ENCODE results near the gene HOXA2.

Gene HOXA2

DNA sequence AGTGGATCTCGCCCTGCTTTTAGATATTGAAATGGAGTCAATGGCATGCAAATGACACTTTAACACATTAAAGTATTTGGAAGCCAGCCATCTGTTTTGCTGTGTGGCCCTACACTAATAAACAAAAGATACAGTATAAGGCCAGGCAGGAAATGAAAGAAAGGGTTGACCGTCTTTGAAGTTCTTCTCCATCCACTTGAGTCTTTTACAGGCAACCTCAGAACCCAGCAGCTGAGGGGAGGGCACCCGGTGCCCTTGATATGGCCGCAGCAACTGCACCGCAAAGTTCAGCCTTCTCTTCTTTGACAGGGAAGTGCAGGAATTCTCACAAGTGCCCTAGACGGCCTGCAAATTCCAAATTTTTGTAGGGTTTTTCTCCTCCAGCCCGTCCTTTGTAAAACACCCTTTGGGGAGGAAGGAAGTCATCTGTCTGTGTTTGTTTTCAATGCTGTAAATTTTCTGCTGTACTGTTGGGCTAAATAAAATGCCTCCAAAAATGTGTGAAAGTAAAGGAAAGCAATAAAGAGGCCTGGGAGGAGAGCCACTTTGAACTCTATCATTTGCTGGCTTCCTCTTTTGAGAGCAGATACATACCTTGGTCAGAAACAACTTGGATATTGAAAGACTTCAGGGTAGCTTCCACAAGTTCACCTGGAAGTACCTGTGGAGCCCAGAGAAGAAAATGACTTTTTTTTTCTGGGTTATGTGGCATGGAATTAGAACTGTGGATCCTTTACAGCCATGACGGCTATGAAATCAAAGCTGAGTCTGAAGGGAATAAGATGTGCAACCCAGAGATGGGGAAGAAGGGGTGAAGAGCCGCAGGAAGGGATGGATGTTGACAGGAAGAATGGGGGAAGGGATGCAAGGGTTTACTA, 10.3 kb downstream of the HOXA2 start:
- no peak for DNase-seq (ENCODE audit: low read depth, low spot score)
- H3K4me3 ChIP-seq (ENCODE audit: low read depth, low read length) = no peak overlapping the region
- ChIA-PET CTCF (no interaction called here), POLR2A (no interaction called here)
- TF ChIP-seq, protein P1, sequence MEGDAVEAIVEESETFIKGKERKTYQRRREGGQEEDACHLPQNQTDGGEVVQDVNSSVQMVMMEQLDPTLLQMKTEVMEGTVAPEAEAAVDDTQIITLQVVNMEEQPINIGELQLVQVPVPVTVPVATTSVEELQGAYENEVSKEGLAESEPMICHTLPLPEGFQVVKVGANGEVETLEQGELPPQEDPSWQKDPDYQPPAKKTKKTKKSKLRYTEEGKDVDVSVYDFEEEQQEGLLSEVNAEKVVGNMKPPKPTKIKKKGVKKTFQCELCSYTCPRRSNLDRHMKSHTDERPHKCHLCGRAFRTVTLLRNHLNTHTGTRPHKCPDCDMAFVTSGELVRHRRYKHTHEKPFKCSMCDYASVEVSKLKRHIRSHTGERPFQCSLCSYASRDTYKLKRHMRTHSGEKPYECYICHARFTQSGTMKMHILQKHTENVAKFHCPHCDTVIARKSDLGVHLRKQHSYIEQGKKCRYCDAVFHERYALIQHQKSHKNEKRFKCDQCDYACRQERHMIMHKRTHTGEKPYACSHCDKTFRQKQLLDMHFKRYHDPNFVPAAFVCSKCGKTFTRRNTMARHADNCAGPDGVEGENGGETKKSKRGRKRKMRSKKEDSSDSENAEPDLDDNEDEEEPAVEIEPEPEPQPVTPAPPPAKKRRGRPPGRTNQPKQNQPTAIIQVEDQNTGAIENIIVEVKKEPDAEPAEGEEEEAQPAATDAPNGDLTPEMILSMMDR (IDR thresholded peaks at IDR 0.05; ENCODE audit: insufficient read depth, low read length, missing control alignments) = no peak

DNA sequence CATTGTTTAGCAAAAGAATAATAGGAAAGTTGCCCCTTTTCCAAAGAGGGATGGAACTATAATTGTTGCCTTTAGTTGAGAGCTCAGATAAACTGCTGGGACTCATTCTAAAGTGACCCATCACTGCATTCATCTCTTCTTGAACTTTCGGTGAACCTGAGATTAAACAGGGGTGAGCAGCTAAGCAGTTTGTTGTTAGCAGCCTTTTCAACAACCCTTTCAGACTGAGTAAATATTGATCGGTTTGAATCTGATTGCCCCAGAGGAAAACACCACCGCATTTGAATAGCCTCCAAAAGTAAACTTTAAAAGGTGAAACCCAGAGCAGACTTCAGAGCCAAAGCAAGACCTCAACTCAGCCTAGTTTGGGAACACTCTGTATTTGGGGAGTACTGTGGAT, 11.4 kb downstream of the HOXA2 start:
- TF ChIP-seq, protein P1 (IDR thresholded peaks at IDR 0.05; ENCODE audit: insufficient read depth, low read length, missing control alignments) = no peak
- DNase-seq (ENCODE audit: low read depth, low spot score) = no peak
- ChIA-PET POLR2A (no interaction called here), CTCF (no interaction called here)
- H3K4me3 ChIP-seq (ENCODE audit: low read depth, low read length) = no peak overlapping the region

DNA sequence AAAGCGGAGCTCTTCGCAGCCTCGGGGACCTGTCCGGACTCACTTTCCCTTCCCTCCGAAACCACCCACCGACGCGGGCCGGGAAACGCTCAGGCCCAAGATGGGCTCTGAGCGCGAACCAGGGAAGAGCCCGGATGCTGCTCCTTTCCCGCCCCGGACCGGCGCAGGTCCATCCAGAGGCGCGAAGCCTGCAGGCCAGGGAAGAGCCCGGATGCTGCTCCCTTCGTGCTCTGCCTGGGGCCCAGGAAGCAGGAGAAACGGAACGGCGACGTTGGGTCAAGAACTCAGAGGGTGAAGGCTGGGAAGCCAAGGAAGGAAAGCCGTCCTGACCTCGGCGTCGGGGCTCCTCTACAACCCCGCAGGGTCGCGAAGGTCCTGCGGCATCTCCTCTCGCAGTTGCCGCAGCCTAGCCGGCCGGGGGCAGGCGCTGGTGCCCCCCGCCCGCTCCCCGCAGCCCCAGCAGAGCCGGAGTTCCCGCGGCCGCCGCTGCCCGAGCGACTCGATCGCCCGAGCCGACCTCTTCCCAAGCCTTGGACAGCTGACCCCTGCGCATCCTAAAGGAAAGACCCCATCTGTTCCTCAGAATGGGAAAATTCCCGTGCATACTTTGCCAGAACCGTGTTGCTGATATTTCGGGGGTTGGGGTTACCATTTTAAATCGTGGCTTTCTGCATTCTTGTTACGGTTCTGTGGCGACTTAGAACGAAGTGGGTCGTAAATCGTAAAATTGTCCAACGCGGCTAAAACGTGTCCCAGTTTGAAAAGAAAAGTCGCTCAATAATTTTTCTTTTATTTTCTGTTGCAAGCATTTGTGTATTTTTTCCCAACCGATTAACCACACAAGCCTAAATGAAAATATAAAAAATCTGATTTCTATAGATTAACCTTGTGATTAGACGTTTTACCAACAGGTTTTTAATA, 14.2 kb downstream of the HOXA2 start:
- no peak for DNase-seq (ENCODE audit: low read depth, low spot score)
- CTCF ChIA-PET = interaction anchor here (0.6 to 0.8 kb wide), 2 partner anchors 22 to 406 kb away, joined by 3 read pairs; no protein-coding TSS in a partner anchor
- TF ChIP-seq, protein P1 (IDR thresholded peaks at IDR 0.05; ENCODE audit: insufficient read depth, low read length, missing control alignments) = no peak
- POLR2A ChIA-PET = no interaction called here
- no peak overlapping the region for H3K4me3 ChIP-seq (ENCODE audit: low read depth, low read length)

DNA sequence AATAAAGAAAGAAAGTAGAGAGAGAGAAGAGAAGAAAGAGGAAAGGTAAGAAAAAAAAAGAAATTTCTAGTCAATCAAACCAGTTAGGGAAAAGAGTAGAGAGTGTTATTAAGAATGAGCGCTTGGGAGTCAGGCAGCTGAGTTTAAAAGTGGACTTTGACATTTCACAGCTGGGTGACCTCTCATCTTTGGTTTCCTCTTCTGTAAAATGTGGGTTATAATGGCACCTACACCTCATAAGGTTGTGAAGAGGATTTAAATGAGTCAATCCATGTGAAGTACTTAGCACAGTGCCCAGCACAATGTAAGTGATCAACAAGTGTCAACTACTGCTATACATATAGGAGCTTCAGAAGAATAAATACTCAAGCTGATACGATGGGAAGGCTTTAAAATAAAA, 18.8 kb downstream of the HOXA2 start:
- no peak for DNase-seq (ENCODE audit: low read depth, low spot score)
- no peak overlapping the region for H3K4me3 ChIP-seq (ENCODE audit: low read depth, low read length)
- ChIA-PET CTCF (interaction anchor here (1.2 to 1.3 kb wide), 2 partner anchors 9 to 401 kb away, joined by 3 read pairs; no protein-coding TSS in a partner anchor), POLR2A (no interaction called here)
- TF ChIP-seq, protein P1 (IDR thresholded peaks at IDR 0.05; ENCODE audit: insufficient read depth, low read length, missing control alignments) = no peak

DNA sequence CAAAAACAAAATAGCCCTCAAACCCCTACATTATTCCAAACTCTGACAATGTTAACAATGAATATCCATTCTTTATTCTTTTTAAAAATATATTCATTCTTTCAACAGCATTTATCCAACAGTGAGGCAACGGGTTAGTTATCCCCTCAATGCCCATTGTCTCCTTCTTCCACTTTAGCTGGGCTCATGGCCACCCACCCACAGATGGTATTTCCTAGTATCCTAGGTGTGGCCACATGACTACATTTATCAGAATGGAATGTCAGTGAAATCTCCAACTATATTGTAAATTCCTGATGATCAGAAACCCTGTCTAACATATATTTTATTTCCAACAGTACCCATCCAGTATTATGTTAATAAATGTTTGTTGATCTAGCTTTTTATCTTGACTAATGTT, 20.3 kb downstream of the HOXA2 start:
- CTCF ChIA-PET = no interaction called here
- POLR2A ChIA-PET = no interaction called here
- no peak for DNase-seq (ENCODE audit: low read depth, low spot score)
- TF ChIP-seq, protein P1 (IDR thresholded peaks at IDR 0.05; ENCODE audit: insufficient read depth, low read length, missing control alignments) = no peak
- H3K4me3 ChIP-seq (ENCODE audit: low read depth, low read length) = no peak overlapping the region
